Forelimb muscle (tissue), 1 donor: ENCODE results near the gene ZNF786. TPM values are rescaled to one million over a fixed set of nuclear protein-coding genes. Genes with fewer than 3 reads are reported as not detected.
"Not testable (repeated sequence)": the region's sequence is repeated elsewhere in the genome, so short reads cannot be mapped to it uniquely, and the experiment has no call there.

ENCODE experiments used
- DNase-seq: peaks from one replicate; pipeline ENCODE4 v3.0.0-alpha.2; 2013; ENCODE audit warnings: low read depth
- polyA plus RNA-seq: library from polyadenylated mRNA; unstranded; fragments of 120-200 nt; gene quantifications from one replicate; pipeline ENCODE4 v1.2.1, GENCODE V29; 2013; ENCODE audit not compliant: insufficient read length

Gene ZNF786
- polyA plus RNA-seq, 1 donor, result 3.9 TPM

GRCh38 chr7:149084407-149084806 is 6.1 kb downstream of the ZNF786 start:
- DNase-seq, result no peak

GRCh38 chr7:149081914-149082313 is 8.6 kb downstream of the ZNF786 start:
- DNase-seq, result no peak

GRCh38 chr7:149077594-149077993 is 12.9 kb downstream of the ZNF786 start:
- no peak for DNase-seq

- DNase-seq, result no peak
These were observed 15.2 kb downstream of the ZNF786 start for GRCh38 chr7:149075286-149075685.

GRCh38 chr7:149074116-149074885 is 16.2 kb downstream of the ZNF786 start:
- no peak for DNase-seq

- DNase-seq, result no peak
These were observed 18.1 kb downstream of the ZNF786 start for GRCh38 chr7:149072438-149072775.

- DNase-seq, result no peak
These were observed 18.7 kb downstream of the ZNF786 start for GRCh38 chr7:149071641-149072437.

GRCh38 chr7:149071182-149071635 is 19.3 kb downstream of the ZNF786 start:
- DNase-seq, result no peak

- no peak for DNase-seq
These were observed 20.0 kb downstream of the ZNF786 start for GRCh38 chr7:149070372-149071125.

- DNase-seq, result no peak
These were observed 22.6 kb downstream of the ZNF786 start for GRCh38 chr7:149067869-149068268.

- DNase-seq, result no peak
These were observed 27.0 kb downstream of the ZNF786 start for GRCh38 chr7:149063476-149063875.

GRCh38 chr7:149062217-149062899 is 28.2 kb downstream of the ZNF786 start:
- not testable (repeated sequence) for DNase-seq

- no peak for DNase-seq
These were observed 30.4 kb downstream of the ZNF786 start for GRCh38 chr7:149060156-149060555.

GRCh38 chr7:149053885-149054284 is 36.6 kb downstream of the ZNF786 start:
- no peak for DNase-seq

GRCh38 chr7:149053384-149053783 is 37.1 kb downstream of the ZNF786 start:
- DNase-seq, result no peak

GRCh38 chr7:149050941-149051340 is 39.6 kb downstream of the ZNF786 start:
- no peak for DNase-seq

GRCh38 chr7:149048805-149049204 is 41.7 kb downstream of the ZNF786 start:
- no peak for DNase-seq

GRCh38 chr7:149046416-149046815 is 44.1 kb downstream of the ZNF786 start:
- no peak for DNase-seq

- no peak for DNase-seq
These were observed 46.6 kb downstream of the ZNF786 start for GRCh38 chr7:149043936-149044335.

- DNase-seq, result no peak
These were observed 49.2 kb downstream of the ZNF786 start for GRCh38 chr7:149041350-149041749.

GRCh38 chr7:149038641-149039040 is 51.9 kb downstream of the ZNF786 start:
- not testable (repeated sequence) for DNase-seq

GRCh38 chr7:149036676-149037075 is 53.8 kb downstream of the ZNF786 start:
- DNase-seq, result no peak
